D721Med (cell line): ENCODE data around the gene UNC93B1.
A peak's percentile ranks its signal among the peaks of the same experiment; 100 is the strongest.

Source experiments
- DNase-seq: peaks from one replicate; pipeline ENCODE4 v3.0.0; 2011; ENCODE audit warnings: low spot score; ENCODE audit not compliant: insufficient read length
- FAIRE-seq: peaks from 2 replicates; lab custom pipeline; 2011; peaks lifted over from hg19 to GRCh38; lab: Jason Lieb, UNC
- CTCF ChIP-seq: IDR thresholded peaks from 2 replicates; pipeline ENCODE4 v1.5.1; 2012; ENCODE audit warnings: mild to moderate bottlenecking, control low read depth; ENCODE audit not compliant: insufficient read depth; ENCODE audit errors: missing control alignments

Gene UNC93B1

GRCh38 chr11:68011051-68011943 is 7.4 kb upstream of the UNC93B1 start:
- FAIRE-seq (no peak), DNase-seq (no peak)
- no peak for TF ChIP-seq CTCF

- DNase-seq, result no peak
- TF ChIP-seq CTCF, result no peak
- FAIRE-seq, result no peak
Observed at GRCh38 chr11:68010090-68011041, 6.5 kb upstream of the UNC93B1 start, which contains the start of gene ALDH3B1. Gene ALDH3B1, plus strand, starts transcription at chr11:68010327. Its CDS starts 4,971 bp downstream, at chr11:68015298.

- FAIRE-seq, result no peak
- DNase-seq, result no peak
- peak; percentile 21 for TF ChIP-seq CTCF
Observed at GRCh38 chr11:68009391-68010089, 5.6 kb upstream of the UNC93B1 start.

GRCh38 chr11:68008381-68009337 is 4.8 kb upstream of the UNC93B1 start:
- TF ChIP-seq CTCF, result no peak
- FAIRE-seq, result no peak
- DNase-seq, result no peak

- TF ChIP-seq CTCF, result no peak
- no peak for FAIRE-seq
- no peak for DNase-seq
Observed at GRCh38 chr11:68007498-68008380, 3.8 kb upstream of the UNC93B1 start.
